ENCODE results near the gene RIN1.

RIN1 gene

DNA sequence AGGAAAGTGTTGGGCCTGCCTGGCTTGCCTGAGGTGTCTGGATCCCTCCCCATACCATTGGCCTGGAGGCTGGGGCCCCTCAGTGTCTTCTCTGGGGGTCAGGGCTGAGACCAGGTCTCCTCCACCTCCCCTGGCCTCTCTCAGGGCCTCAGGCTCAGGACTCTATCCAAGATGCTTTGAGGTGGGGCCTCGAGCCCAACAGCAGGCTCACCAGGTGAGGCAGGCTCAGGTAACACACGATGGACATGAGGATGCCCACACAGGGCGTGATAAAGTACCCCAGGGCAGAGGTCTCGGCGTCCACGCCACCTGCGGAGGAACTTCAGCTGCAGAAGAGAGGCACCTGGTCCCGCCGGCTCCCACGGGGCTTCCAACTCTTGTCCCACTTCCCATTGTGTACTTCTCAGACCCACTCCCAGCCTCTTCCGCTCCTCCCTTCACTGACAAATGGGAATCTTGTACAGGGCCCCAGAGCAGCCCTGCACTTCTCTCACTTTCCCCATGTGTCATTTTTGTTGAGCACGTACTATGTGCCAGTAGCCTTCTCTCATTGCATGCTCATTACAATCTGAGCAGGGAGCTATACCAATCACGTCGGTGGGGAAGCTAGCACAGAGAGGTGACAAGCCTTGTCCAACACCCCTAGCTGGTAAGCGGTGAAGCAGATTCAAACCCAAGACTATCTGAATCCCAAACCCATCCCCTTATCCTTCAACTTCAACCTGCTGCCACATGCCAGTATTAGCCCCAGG is 31.5 kb upstream of the RIN1 start:
- Histone ChIP-seq H4K8ac (ENCODE audit: low read depth, low read length) (no peak overlapping the region), H2AK5ac (ENCODE audit: low read depth, low read length) (no peak overlapping the region), H3K4ac (ENCODE audit: low read length) (no peak overlapping the region), H2BK15ac (ENCODE audit: low read length) (no peak overlapping the region), H3K27ac (replicated peaks; ENCODE audit: low read length) (no peak overlapping the region), H2AFZ (ENCODE audit: low read length) (no peak overlapping the region), H3K23ac (ENCODE audit: low read depth, low read length, poor library complexity) (peak overlapping the region; percentile 56), H3K79me1 (ENCODE audit: low read depth, low read length) (peaks cover 13% of the 10 kb centered on the region), H3K9ac (ENCODE audit: low read depth, low read length, poor library complexity) (no peak overlapping the region), H4K91ac (ENCODE audit: low read depth, low read length, poor library complexity) (no peak overlapping the region), H3K9me3 (replicated peaks in 1 of 2; ENCODE audit: control insufficient read depth in 2 of 2, insufficient read depth in 1 of 2, low read depth in 1 of 2, low read length in 2 of 2) (no peaks in the 10 kb centered on the region), H3K4me2 (ENCODE audit: insufficient read depth, low read length, poor library complexity, severe bottlenecking) (no peak overlapping the region), H2BK5ac (ENCODE audit: low read length) (no peak overlapping the region), H3K27me3 (ENCODE audit: control insufficient read depth in 3 of 3, insufficient read depth in 3 of 3, low read depth in 1 of 3, low read length in 3 of 3) (no peaks in the 10 kb centered on the region), H2BK12ac (ENCODE audit: low read length) (no peak overlapping the region), H3K36me3 (replicated peaks in 1 of 2; ENCODE audit: control insufficient read depth in 2 of 2, insufficient read depth in 2 of 2, low read length in 2 of 2) (peaks cover 3 to 51% of the 10 kb centered on the region in 2 donors), H3K18ac (ENCODE audit: low read length) (no peak overlapping the region), H3K14ac (ENCODE audit: low read length) (no peak overlapping the region), H3K4me3 (ENCODE audit: low read length in 2 of 2) (no peak overlapping the region), H2BK120ac (ENCODE audit: low read depth, low read length) (no peak overlapping the region), H3K4me1 (ENCODE audit: control insufficient read depth in 2 of 2, insufficient read depth in 1 of 2, low read depth in 1 of 2, low read length in 2 of 2) (peaks cover 8 to 11% of the 10 kb centered on the region in 2 donors)
- no CpG with 5 or more reads among the region's 15 CpGs for WGBS, 2 donors (ENCODE audit: extremely low coverage in 2 of 2, insufficient read length in 2 of 2, insufficient replicate concordance in 1 of 2)
- DNase-seq (ENCODE audit: low spot score): no peak

DNA sequence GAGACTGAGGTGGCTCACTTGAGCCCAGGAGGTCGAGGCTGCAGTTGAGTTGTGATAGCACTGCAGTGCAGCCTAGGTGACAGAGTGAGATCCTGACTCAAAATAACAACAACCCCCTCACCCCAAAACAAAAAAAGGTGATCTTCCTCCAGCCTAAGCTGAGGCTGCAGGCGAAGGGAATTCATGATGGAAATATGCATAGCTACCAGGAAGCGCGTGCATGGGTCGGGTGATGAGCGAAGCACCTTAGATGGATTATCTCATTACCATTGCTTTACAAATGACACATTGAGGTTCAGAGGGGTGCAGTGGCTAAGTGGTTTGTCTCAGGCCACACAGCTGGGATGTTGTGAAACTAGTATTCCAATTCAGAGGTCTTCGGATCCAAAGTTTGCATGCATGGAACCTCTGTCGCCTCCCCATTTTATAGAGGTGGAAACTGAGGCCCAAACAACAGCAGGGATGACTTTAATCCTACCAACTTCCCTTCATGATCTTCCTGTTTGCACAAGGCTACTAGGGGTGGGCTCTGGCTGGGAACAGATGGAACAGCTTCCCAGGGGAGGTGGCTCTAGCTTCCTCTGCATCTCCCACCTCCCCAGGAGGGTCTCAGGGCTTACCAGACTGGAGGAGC is 30.7 kb upstream of the RIN1 start:
- H4K91ac ChIP-seq (ENCODE audit: low read depth, low read length, poor library complexity): no peak overlapping the region
- H2BK15ac ChIP-seq (ENCODE audit: low read length): no peak overlapping the region
- no peak overlapping the region for H2AK5ac ChIP-seq (ENCODE audit: low read depth, low read length)
- H3K18ac ChIP-seq (ENCODE audit: low read length): no peak overlapping the region
- H2BK12ac ChIP-seq (ENCODE audit: low read length): no peak overlapping the region
- peak overlapping the region; percentile 25 for H3K23ac ChIP-seq (ENCODE audit: low read depth, low read length, poor library complexity)
- no peak overlapping the region for H2BK5ac ChIP-seq (ENCODE audit: low read length)
- no peak overlapping the region for H3K4ac ChIP-seq (ENCODE audit: low read length)
- no peak overlapping the region for H3K9ac ChIP-seq (ENCODE audit: low read depth, low read length, poor library complexity)
- H3K4me3 ChIP-seq (ENCODE audit: low read length in 2 of 2): no peak overlapping the region
- no peaks in the 10 kb centered on the region for H3K9me3 ChIP-seq (replicated peaks in 1 of 2; ENCODE audit: control insufficient read depth in 2 of 2, insufficient read depth in 1 of 2, low read depth in 1 of 2, low read length in 2 of 2)
- H3K4me1 ChIP-seq (ENCODE audit: control insufficient read depth in 2 of 2, insufficient read depth in 1 of 2, low read depth in 1 of 2, low read length in 2 of 2): peaks cover 7 to 11% of the 10 kb centered on the region in 2 donors
- H2BK120ac ChIP-seq (ENCODE audit: low read depth, low read length): no peak overlapping the region
- WGBS, 2 donors (ENCODE audit: extremely low coverage in 2 of 2, insufficient read length in 2 of 2, insufficient replicate concordance in 1 of 2): no CpG with 5 or more reads among the region's 8 CpGs
- no peak overlapping the region for H2AFZ ChIP-seq (ENCODE audit: low read length)
- H3K4me2 ChIP-seq (ENCODE audit: insufficient read depth, low read length, poor library complexity, severe bottlenecking): no peak overlapping the region
- H3K27ac ChIP-seq (replicated peaks; ENCODE audit: low read length): no peak overlapping the region
- no peak overlapping the region for H4K8ac ChIP-seq (ENCODE audit: low read depth, low read length)
- H3K27me3 ChIP-seq (ENCODE audit: control insufficient read depth in 3 of 3, insufficient read depth in 3 of 3, low read depth in 1 of 3, low read length in 3 of 3): no peaks in the 10 kb centered on the region
- H3K14ac ChIP-seq (ENCODE audit: low read length): no peak overlapping the region
- H3K36me3 ChIP-seq (replicated peaks in 1 of 2; ENCODE audit: control insufficient read depth in 2 of 2, insufficient read depth in 2 of 2, low read length in 2 of 2): peaks cover 3 to 54% of the 10 kb centered on the region in 2 donors
- no peak for DNase-seq (ENCODE audit: low spot score)
- H3K79me1 ChIP-seq (ENCODE audit: low read depth, low read length): peaks cover 13% of the 10 kb centered on the region

DNA sequence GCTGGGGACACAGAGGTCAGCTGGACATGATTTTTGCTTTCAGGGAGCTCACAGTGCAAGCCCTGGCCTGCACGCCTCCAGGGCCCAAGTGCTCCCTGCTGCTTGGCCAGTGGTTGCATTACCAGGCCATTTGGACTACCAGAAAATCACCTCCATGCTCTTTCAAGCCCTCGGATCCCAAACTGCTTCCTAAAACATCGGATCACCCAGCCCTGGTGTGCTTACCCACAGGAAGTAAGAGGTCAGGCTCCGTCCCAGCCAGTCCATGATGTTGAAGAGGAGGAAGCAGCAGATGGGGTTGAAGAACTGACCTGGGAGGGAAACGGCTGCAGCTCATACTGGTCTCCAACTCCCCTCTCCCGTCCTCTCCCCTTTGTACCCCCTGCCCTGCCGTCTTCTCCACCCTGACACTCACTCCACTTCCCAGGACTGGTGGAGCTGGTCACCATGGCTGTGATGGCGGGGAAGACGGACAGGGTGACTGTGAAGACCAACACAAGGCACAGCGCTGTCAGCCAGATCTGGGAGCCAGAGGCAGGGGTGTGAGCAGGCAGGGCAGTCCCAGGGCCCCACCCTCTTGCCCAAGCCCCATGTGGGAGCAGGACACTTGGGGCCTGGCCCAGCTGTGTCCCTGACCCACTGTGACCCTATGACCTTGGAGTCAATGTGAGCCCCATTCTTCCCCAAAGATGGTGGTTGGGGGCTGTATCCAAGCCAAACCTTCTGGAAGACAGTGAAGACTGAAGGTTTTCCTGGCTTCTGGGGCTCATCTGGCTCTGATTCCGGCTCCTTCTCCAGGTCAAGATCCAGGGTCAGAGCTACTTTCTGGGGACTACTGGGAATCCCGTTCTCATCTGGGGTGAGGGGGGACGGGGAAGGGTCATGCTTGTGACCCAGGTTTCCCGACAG is 29.7 kb upstream of the RIN1 start:
- Histone ChIP-seq H3K18ac (ENCODE audit: low read length) (no peak overlapping the region), H3K23ac (ENCODE audit: low read depth, low read length, poor library complexity) (peak overlapping the region; percentile 70), H3K27me3 (ENCODE audit: control insufficient read depth in 3 of 3, insufficient read depth in 3 of 3, low read depth in 1 of 3, low read length in 3 of 3) (no peaks in the 10 kb centered on the region), H2BK5ac (ENCODE audit: low read length) (no peak overlapping the region), H3K9me3 (replicated peaks in 1 of 2; ENCODE audit: control insufficient read depth in 2 of 2, insufficient read depth in 1 of 2, low read depth in 1 of 2, low read length in 2 of 2) (no peaks in the 10 kb centered on the region), H2AFZ (ENCODE audit: low read length) (no peak overlapping the region), H3K4ac (ENCODE audit: low read length) (no peak overlapping the region), H3K4me2 (ENCODE audit: insufficient read depth, low read length, poor library complexity, severe bottlenecking) (no peak overlapping the region), H3K36me3 (replicated peaks in 1 of 2; ENCODE audit: control insufficient read depth in 2 of 2, insufficient read depth in 2 of 2, low read length in 2 of 2) (peaks cover 3 to 57% of the 10 kb centered on the region in 2 donors), H2BK12ac (ENCODE audit: low read length) (no peak overlapping the region), H2BK120ac (ENCODE audit: low read depth, low read length) (no peak overlapping the region), H3K9ac (ENCODE audit: low read depth, low read length, poor library complexity) (no peak overlapping the region), H2AK5ac (ENCODE audit: low read depth, low read length) (no peak overlapping the region), H3K27ac (replicated peaks; ENCODE audit: low read length) (peak overlapping the region; percentile 25), H3K4me3 (ENCODE audit: low read length in 2 of 2) (no peak overlapping the region), H4K91ac (ENCODE audit: low read depth, low read length, poor library complexity) (no peak overlapping the region), H4K8ac (ENCODE audit: low read depth, low read length) (no peak overlapping the region), H3K14ac (ENCODE audit: low read length) (no peak overlapping the region), H2BK15ac (ENCODE audit: low read length) (no peak overlapping the region), H3K79me1 (ENCODE audit: low read depth, low read length) (peaks cover 13% of the 10 kb centered on the region), H3K4me1 (ENCODE audit: control insufficient read depth in 2 of 2, insufficient read depth in 1 of 2, low read depth in 1 of 2, low read length in 2 of 2) (peaks cover 7 to 8% of the 10 kb centered on the region in 2 donors)
- no peak for DNase-seq (ENCODE audit: low spot score)
- WGBS, 2 donors (ENCODE audit: extremely low coverage in 2 of 2, insufficient read length in 2 of 2, insufficient replicate concordance in 1 of 2): no CpG with 5 or more reads among the region's 14 CpGs

DNA sequence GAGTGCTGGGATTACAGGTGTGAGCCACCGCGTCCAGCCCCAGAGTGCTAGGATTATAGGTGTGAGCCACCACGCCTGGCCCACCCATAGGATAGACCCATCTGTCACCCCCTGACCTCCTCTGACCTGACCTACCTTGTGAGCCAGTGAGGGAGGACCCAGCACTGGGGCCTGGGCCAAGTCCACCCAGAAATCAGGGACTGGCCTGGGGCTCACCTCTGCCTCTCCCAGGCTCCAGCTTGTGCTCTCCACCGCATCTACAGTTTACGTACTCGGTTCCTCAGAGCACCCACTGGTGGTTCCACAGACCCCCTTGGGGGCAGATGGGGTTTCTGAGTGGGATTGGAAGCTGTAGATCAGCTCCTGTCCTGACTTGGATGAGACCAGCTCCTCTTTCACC is 28.9 kb upstream of the RIN1 start:
- Histone ChIP-seq H2BK120ac (ENCODE audit: low read depth, low read length) (no peak overlapping the region), H3K27ac (replicated peaks; ENCODE audit: low read length) (no peak overlapping the region), H2BK5ac (ENCODE audit: low read length) (no peak overlapping the region), H3K9me3 (replicated peaks in 1 of 2; ENCODE audit: control insufficient read depth in 2 of 2, insufficient read depth in 1 of 2, low read depth in 1 of 2, low read length in 2 of 2) (no peaks in the 10 kb centered on the region), H4K91ac (ENCODE audit: low read depth, low read length, poor library complexity) (no peak overlapping the region), H3K14ac (ENCODE audit: low read length) (no peak overlapping the region), H4K8ac (ENCODE audit: low read depth, low read length) (no peak overlapping the region), H2AFZ (ENCODE audit: low read length) (no peak overlapping the region), H3K23ac (ENCODE audit: low read depth, low read length, poor library complexity) (no peak overlapping the region), H3K4ac (ENCODE audit: low read length) (no peak overlapping the region), H3K4me3 (ENCODE audit: low read length in 2 of 2) (no peak overlapping the region), H3K4me1 (ENCODE audit: control insufficient read depth in 2 of 2, insufficient read depth in 1 of 2, low read depth in 1 of 2, low read length in 2 of 2) (peaks cover 5 to 8% of the 10 kb centered on the region in 2 donors), H2AK5ac (ENCODE audit: low read depth, low read length) (no peak overlapping the region), H3K9ac (ENCODE audit: low read depth, low read length, poor library complexity) (no peak overlapping the region), H3K27me3 (ENCODE audit: control insufficient read depth in 3 of 3, insufficient read depth in 3 of 3, low read depth in 1 of 3, low read length in 3 of 3) (no peaks in the 10 kb centered on the region), H2BK15ac (ENCODE audit: low read length) (no peak overlapping the region), H3K36me3 (replicated peaks in 1 of 2; ENCODE audit: control insufficient read depth in 2 of 2, insufficient read depth in 2 of 2, low read length in 2 of 2) (peaks cover 6 to 60% of the 10 kb centered on the region in 2 donors), H3K18ac (ENCODE audit: low read length) (no peak overlapping the region), H2BK12ac (ENCODE audit: low read length) (no peak overlapping the region), H3K4me2 (ENCODE audit: insufficient read depth, low read length, poor library complexity, severe bottlenecking) (no peak overlapping the region), H3K79me1 (ENCODE audit: low read depth, low read length) (peaks cover 13% of the 10 kb centered on the region)
- DNase-seq (ENCODE audit: low spot score): no peak
- no CpG with 5 or more reads among the region's 6 CpGs for WGBS, 2 donors (ENCODE audit: extremely low coverage in 2 of 2, insufficient read length in 2 of 2, insufficient replicate concordance in 1 of 2)

All from neuronal stem cell (in vitro differentiated cells).